Measurements from ENCODE around the gene PLET1.

Gene PLET1

GRCh38 chr11:112223121-112223520 lies 37.5 kb downstream of the PLET1 start:
- TF ChIP-seq ZNF658 (tag by site-specific recombination; IDR thresholded peaks at IDR 0.05) (no peak), ZNF548 (tag by site-specific recombination; IDR thresholded peaks at IDR 0.05) (no peak), ZNF26 (tag by site-specific recombination; IDR thresholded peaks at IDR 0.05) (no peak)
- ChIA-PET CTCF (interaction anchor here (0.9 to 19.0 kb wide), 2 partner anchors 61 to 1066 kb away, joined by 4 to 308 read pairs; no protein-coding TSS in a partner anchor), POLR2A (no interaction called here)
- H3K4me1 ChIP-seq (ENCODE audit: control insufficient read depth, insufficient read depth, low read length) = no peaks in the 10 kb centered on the region
- H3K27ac ChIP-seq (ENCODE audit: extremely low read depth, low read depth, low read length) = no peak overlapping the region
- H3K36me3 ChIP-seq (ENCODE audit: control insufficient read depth in 2 of 2, insufficient read depth in 1 of 2, low read length in 2 of 2) = peaks cover 0 to 2% of the 10 kb centered on the region in 2 experiments; a peak in 1 of 3 replicates
- no peaks in the 10 kb centered on the region for H3K9me3 ChIP-seq (ENCODE audit: control insufficient read depth, insufficient read depth, low read depth, low read length)
- no peak overlapping the region for H3K4me3 ChIP-seq (ENCODE audit: low read depth, low read length)

GRCh38 chr11:112222303-112222702 lies 38.4 kb downstream of the PLET1 start:
- Histone ChIP-seq H3K9me3 (ENCODE audit: control insufficient read depth, insufficient read depth, low read depth, low read length) (no peaks in the 10 kb centered on the region), H3K4me1 (ENCODE audit: control insufficient read depth, insufficient read depth, low read length) (no peaks in the 10 kb centered on the region), H3K4me3 (ENCODE audit: low read depth, low read length) (no peak overlapping the region), H3K27ac (ENCODE audit: extremely low read depth, low read depth, low read length) (no peak overlapping the region), H3K36me3 (ENCODE audit: control insufficient read depth in 2 of 2, insufficient read depth in 1 of 2, low read length in 2 of 2) (no peaks in the 10 kb centered on the region)
- ChIA-PET CTCF (interaction anchor here (1.8 to 19.0 kb wide), 2 partner anchors 61 to 1067 kb away, joined by 9 to 308 read pairs; no protein-coding TSS in a partner anchor), POLR2A (no interaction called here)
- TF ChIP-seq ZNF626 (tag by site-specific recombination; IDR thresholded peaks at IDR 0.05) = no peak
- TF ChIP-seq ZNF112 (tag by site-specific recombination; IDR thresholded peaks at IDR 0.05) = no peak
- no peak for TF ChIP-seq PRDM1 (tag by site-specific recombination; IDR thresholded peaks at IDR 0.05)
- no peak for TF ChIP-seq ZNF362 (tag by site-specific recombination; IDR thresholded peaks at IDR 0.05)

- Histone ChIP-seq H3K27ac (ENCODE audit: extremely low read depth, low read depth, low read length) (no peak overlapping the region), H3K9me3 (ENCODE audit: control insufficient read depth, insufficient read depth, low read depth, low read length) (no peaks in the 10 kb centered on the region), H3K4me3 (ENCODE audit: low read depth, low read length) (no peak overlapping the region), H3K36me3 (ENCODE audit: control insufficient read depth in 2 of 2, insufficient read depth in 1 of 2, low read length in 2 of 2) (no peaks in the 10 kb centered on the region), H3K4me1 (ENCODE audit: control insufficient read depth, insufficient read depth, low read length) (no peaks in the 10 kb centered on the region)
- CTCF ChIA-PET = interaction anchor here (0.6 to 19.0 kb wide), 11 partner anchors 10 to 1160 kb away, joined by 3 to 308 read pairs (median 4); no protein-coding TSS in a partner anchor
- POLR2A ChIA-PET = interaction anchor here (0.7 kb wide), 1 partner anchor 350 kb away, joined by 7 read pairs; the partner anchor contains the start of gene ALG9
- TF ChIP-seq FEZF1 (tag by site-specific recombination; IDR thresholded peaks at IDR 0.05) (no peak), ZNF530 (tag by site-specific recombination; IDR thresholded peaks at IDR 0.05; ENCODE audit: low read depth) (no peak), HOXC10 (CRISPR knock-in tag; IDR thresholded peaks at IDR 0.05) (no peak), ZNF514 (tag by site-specific recombination; IDR thresholded peaks at IDR 0.05) (no peak), HOXD13 (CRISPR knock-in tag; IDR thresholded peaks at IDR 0.05; ENCODE audit: borderline replicate concordance) (no peak), WT1 (tag by site-specific recombination; IDR thresholded peaks at IDR 0.05) (no peak), ZNF26 (tag by site-specific recombination; IDR thresholded peaks at IDR 0.05) (no peak), OSR2 (tag by site-specific recombination; IDR thresholded peaks at IDR 0.05) (no peak), ZNF391 (tag by site-specific recombination; IDR thresholded peaks at IDR 0.05; ENCODE audit: borderline replicate concordance, low read depth) (no peak), ZNF223 (tag by site-specific recombination; IDR thresholded peaks at IDR 0.05) (no peak), PRDM2 (tag by site-specific recombination; IDR thresholded peaks at IDR 0.05; ENCODE audit: borderline replicate concordance) (no peak), MZF1 (tag by site-specific recombination; IDR thresholded peaks at IDR 0.05; ENCODE audit: borderline replicate concordance) (no peak), BCL11A (tag by site-specific recombination; IDR thresholded peaks at IDR 0.05; ENCODE audit: low read depth) (no peak), ZNF558 (tag by site-specific recombination; IDR thresholded peaks at IDR 0.05) (no peak), ZNF138 (tag by site-specific recombination; IDR thresholded peaks at IDR 0.05; ENCODE audit: borderline replicate concordance) (no peak), ZNF561 (tag by site-specific recombination; IDR thresholded peaks at IDR 0.05; ENCODE audit: borderline replicate concordance) (no peak)
Measured at GRCh38 chr11:112221274-112221835, 39.3 kb downstream of the PLET1 start.

All from HEK293 (cell line).